Prostate gland (tissue), 2 donors: Measurements from ENCODE around the gene FA2H.

ENCODE experiments used
- CTCF ChIP-seq, 4 experiments: fragments of 200-600 bp in 2 of 4; fragments of 450-650 bp in 2 of 4; sonication (generic) in 2 of 4; IDR thresholded peaks; 1 replicate in 3 of 4; 2 replicates in 1 of 4; pipeline ENCODE4 v1.5.1; 2016 to 2019; ENCODE audit warnings: antibody characterized with exemption in 4 of 4, mild to moderate bottlenecking in 2 of 4, moderate library complexity in 2 of 4
- POLR2AphosphoS5 ChIP-seq: sonication (generic); formaldehyde crosslinking; IDR thresholded peaks from one replicate; pipeline ENCODE4 v1.6.1; 2017; ENCODE audit warnings: antibody characterized with exemption

- TF ChIP-seq POLR2AphosphoS5 (no peak), CTCF (IDR thresholded peaks at IDR 0.05) (no peak)
These were observed 93.9 kb downstream of the FA2H start for GRCh38 chr16:74680681-74681080.
